Stimulated activated CD4-positive, alpha-beta T cell treated with anti-CD3 and anti-CD28 coated beads, TNF-alpha, amount 100 ng/mL, for 1 hour (primary cell): ENCODE measurements around the gene DNAJC27.

Source experiments
- DNase-seq, 3 donors: peaks; one replicate each; pipeline ENCODE4 v3.0.0-alpha.2; 2020; ENCODE audit warnings: low read depth in 3 of 3, low spot score in 1 of 3

DNAJC27 gene

DNA sequence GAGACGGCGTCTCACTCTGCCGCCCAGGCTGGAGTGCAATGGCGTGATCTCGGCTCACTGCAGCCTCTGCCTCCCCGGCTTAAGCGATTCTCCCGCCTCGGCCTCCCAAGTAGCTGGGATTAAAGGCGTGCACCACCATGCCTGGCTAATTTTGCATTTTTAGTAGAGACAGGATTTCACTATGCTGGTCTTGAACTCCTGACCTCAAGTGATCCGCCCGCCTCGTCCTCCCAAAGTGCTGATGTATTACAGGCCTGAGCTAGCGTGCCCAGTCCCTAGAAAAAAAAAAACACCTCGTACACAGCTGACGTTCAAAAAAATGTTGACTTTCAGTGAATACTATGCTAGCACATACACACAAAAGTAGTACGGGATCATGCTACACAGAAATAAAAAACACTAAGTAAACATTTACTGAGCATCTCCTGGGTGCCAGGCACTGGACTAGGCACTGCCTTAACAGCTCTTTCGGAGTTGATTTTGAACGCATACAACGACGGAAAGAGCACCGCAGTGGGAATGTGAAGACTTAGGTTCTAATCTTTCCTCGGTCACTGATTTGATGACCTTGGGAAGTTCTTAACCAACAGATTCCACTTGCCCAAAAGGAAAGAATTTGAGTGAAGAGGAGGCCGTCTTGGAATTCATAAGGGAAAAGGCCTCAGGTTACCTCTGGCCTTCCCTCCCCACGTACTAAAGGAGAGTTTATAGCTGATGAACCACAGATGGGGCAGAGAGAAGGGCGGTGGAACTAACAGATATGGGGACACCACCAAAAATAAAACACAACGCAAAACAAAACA lies 1.1 kb downstream of the DNAJC27 start:
- no peak for DNase-seq

DNA sequence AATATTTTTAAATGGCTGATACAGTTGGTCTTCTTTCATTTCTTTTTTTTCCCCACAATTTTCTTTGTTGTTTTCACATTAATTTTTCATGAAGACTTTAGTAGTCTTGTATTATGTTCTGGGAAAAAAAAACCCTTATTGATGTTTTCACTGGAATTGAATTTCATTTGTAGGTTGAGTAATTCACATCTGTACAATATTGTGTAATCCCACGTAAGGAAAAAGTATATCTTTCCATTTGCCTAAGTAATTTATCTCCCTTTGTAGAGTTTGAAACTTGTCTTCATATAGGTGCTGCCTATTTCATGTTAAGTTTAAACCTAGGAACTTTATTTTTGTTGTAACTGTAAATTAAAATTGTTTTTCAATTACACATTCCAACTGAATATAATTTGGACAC lies 2.0 kb downstream of the DNAJC27 start:
- no peak for DNase-seq

DNA sequence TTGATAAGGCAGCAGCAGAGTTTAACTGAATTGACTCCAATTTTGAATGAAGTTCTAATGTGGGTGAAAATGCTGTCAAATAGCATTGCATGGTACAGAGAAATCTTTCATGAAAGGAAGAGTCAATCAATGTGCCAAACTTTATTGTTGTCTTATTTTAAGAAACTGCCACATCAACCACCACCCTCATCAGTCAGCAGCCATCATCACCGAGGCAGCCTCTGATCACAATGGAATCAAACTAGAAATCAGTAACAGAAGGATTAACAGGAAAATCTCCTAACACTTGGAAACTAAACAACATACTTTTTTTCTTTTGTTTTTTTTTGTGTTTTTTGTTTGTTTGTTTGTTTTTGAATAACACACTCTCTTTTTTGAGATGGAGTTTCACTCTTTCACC lies 9.9 kb downstream of the DNAJC27 start:
- no peak for DNase-seq

DNA sequence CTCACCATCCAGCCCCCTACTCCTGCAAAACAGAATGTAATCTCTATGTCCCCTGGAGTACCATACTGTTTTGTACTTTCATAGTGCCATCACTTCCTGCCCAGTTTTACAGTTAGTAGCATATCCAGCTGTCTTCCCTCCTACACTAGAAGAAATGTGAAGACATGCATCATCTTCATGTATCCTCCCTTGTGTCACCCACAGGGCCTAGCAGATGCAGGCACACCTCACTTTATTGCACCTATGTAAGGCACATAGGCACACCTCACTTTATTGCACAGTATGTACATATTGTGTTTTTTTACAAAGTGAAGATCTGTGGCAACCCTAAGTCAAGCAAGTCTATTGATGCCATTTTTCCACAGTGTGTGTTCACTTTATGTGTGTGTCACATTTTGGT lies 12.0 kb downstream of the DNAJC27 start:
- DNase-seq = no peak

DNA sequence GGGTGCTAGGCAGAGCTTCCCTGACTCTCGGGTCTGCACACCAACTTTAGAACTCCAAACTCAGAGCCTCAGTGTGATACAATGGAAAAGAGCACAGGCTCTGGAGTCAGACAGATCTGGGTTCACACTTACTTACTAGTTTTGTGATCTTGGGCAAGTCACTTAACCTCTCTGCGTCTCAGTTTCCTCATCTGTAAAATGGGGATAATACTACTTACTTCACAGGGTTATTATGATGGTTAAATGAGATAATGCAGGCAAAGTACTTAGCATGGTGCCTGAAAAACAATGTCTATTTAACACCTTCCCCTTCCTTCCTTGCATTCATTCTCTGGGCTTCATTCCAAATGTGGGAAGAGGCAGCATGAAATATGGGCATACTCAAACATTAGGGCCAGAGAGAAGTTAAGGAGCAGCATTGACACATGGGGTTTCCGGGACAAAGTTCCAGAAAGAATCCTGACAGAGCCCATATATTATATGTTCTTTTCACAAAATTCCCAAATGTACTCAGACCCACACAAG lies 13.3 kb downstream of the DNAJC27 start:
- no peak for DNase-seq

DNA sequence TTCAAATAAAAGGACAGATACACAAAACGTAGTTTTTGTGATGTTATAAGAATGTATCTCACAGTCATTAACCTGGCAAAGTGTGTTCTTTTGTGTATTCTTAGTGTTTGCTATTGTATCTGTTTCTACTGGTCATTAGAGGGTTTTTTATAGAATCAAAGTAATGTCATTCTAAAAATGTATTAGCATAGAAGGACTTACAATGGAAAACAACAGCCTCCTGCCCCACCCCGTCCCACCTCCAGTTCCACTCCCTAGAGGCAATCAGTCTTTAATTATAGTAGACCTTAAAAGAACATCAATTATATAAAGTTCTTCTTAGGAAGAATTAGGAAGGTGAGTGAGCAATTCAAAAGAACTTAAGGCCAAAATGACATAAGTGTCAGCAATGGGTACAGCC lies 13.8 kb downstream of the DNAJC27 start:
- no peak for DNase-seq

DNA sequence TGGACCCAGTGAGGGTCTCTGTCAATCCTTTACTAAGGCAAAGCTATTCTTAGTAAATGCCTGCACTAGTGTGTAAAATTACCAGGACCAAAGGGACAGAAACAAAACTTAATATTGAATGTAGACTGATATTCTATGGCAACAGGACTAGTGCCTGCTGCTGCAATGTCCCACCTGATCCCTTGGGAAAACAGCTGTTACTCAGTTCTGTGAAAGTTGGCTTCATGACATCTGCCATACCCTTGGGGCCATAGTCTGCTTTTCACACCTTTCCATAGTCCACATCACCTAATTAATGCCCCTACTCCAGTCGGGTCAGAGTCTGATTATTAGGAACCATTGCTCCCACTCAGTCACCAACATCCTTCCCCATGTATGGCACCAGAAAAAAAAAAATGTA lies 14.5 kb downstream of the DNAJC27 start:
- no peak for DNase-seq

DNA sequence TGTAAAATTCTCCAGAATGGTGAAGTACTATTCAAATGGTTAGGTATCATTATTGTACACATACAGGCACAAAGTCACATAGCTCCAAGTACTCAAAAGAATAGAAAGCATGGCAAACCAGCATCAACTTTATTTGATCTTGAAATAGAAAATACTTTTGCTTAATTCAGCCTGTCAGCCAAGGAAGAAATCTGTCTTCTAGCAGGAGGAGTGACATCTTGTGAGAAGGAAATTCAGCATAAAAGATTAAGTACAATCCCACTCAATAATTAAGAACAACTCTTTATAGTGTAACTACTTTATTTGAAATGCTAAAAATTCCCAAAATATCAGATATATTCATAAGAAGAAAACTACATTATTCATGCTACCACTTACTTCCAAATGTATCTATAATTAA lies 15.8 kb downstream of the DNAJC27 start:
- DNase-seq = no peak

DNA sequence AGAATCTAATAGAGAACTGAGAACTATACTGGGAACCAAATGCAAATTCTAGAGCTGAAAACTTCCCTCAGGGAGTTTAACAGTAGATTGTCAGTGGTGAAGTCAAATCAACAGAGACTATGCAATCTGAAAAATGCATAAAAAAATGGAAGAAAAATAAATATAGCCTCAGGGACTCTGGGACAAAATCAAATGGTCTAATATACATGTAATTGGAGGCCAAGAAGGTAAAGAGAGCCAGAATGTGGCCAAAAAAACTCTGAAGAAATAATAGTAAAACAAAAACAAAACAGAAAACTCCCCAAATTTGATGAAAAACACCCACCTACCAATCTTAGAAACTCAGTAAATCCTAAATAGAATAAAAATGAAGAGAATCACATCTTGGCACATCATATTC lies 16.5 kb downstream of the DNAJC27 start:
- DNase-seq = no peak

DNA sequence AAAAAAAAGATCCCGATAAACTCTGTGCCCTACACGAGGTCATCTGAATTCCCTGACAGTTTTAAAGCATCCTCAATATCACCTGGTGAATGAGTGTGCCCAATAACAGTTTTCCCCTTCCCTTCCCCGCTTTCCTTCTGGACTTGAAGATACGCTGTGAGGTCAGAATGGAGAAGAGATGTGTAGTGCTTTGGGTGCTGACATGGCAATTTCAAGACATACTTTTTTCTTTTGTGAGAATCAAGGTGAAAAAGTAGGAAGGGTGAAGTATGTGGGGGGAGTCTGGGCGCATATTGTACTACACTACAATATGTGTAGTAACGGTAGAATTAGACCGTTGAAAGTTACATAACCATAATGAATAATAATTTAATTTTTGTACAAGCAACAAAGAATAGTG lies 21.7 kb downstream of the DNAJC27 start:
- DNase-seq = no peak

DNA sequence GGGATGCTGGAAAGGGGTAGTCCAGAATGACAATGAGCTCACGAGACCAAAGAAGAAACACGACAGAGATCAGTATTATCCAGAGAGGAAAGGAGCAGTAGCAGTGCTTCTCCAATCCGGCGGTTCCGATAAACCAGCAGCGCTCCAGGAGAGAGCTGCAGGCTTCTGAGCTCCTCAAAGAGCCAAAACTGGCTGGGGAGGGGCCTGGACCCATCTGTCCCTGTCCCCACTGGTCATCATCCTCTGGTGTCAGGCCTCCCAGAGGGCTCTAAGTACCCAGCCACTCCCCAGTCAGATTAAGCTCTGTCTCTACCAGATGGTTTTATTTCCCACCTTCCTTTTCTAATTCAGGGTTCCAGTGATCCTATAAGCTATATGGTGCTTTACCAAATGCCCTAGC lies 23.2 kb downstream of the DNAJC27 start:
- DNase-seq = no peak

DNA sequence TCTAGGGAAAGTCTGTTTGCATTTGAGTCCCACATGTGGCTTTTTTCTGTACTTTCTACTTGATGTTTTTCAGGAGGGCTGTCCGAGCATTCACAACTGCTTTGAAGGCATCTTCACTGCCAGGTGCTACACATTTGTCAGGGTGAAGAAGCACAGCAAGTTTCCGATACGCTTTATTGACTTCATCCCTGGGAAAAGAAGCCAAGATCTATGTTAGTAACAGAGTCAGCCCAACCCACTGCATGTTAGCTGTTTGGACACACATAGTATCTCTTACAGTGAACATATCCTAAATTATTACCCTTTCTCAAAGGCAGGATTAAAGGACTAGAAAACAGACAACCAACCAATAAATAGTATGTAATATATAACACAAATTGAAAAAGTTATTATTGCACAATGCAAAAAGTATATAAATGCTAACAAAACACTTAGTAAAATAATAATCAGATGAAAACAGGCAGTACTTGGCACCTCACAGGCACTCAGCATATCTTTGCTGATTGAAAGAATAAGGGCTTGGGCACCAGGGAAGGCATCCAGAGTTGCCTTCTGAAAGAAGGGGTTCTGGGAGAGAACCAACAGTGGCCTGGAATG lies 24.1 kb downstream of the DNAJC27 start:
- DNase-seq = no peak

DNA sequence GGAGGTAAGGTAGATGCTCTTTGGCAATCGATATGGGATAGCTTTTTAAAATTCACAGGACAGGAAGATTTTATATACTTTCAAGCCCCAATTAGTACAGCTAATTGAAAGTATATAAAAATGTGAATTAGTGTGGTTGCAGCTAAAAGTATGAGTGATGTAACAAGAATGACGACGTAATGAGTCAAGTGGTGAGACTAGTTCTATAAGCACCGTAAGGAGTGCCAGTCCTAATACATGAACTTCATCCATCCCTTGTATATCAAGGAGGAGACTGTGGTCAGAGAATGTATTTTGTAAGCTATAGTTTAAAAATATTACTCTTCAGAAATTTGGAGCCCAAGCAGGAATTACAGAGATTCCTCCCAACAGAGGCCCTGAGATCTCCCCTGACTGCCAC lies 25.8 kb downstream of the DNAJC27 start:
- no peak for DNase-seq

DNA sequence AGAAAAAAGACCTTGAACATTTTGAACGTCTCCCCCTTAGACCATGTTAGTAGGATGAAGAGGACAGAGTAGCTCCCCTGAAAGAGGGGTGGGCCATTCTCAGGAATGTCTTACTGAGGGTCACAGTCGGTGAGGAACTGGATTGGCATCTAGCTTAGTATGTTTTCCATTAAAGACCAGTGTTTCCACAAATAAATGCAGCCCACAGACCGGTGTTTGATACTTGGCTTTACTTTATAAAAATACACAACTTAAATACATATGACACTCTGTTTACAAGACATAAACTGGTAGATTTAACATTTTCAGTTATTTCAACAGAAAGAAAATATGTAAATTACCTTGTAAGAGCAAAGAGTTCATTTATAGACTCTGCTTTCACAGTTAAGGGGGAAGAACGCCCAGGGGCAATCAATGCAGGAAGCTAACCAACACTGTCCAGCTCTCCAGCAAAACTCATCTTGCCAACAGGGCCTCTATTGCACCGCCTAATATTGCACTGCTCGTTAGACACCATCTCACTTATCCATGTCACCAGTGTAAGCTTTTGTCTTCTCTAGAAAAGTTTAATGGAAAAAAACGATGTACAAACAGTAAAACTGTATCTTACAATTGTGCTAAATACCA lies 28.2 kb downstream of the DNAJC27 start:
- DNase-seq = no peak

DNA sequence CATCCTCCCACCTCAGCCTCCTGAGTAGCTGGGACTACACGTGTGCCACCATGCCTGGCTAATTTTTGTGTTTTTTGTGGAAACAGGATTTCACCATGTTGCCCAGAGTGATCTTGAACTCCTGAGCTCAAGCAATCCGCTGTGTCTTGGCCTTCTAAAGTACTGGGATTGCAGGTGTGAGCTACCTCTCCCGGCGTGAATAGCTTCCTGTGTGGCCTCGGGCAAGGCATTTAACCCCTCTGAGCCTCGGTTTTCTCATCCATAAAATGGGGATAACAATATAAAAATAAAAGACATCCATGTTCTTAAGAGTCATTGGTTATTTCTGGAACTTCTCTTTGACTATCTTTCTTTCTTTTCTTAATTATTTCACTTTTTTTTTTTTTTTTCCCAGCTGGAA lies 32.4 kb downstream of the DNAJC27 start:
- DNase-seq = no peak

DNA sequence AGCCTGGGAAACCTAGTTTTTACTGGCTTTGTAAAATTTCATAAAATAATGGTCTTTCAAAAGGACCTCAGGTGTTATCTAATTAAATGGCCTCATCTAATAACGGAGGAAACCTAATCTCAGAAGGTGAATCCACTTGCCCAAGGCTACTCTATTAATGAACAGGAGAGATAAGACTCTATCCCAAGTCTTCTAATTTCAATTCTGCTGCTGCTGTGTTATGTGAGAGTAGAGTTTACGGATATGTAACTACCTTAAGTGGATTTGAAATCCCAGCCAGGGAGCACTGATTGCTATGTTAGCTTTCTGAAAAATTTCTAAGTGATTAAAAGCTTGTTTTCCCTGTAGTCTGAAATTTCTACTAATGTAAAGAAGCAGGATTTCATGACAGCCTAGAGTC lies 34.5 kb downstream of the DNAJC27 start:
- no peak for DNase-seq

DNA sequence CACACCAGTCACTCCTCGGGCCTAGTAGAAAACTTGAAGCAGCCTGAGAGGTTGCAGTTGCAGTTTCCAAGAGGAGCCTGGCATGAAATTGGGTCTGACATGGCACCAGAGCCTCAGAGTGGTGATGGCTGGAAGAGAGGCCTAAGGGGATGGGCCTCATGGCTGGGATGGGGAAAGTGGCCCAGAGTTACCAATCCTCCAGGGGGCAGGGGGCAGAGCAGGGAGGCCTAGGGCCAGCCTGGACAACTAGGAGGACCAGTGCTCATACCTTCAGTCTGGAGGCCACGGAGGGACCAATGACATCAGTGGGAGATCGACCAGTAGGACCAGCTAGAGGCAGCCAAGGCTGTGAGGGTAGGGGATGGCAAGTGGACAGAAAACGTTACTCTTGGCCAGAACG lies 36.6 kb downstream of the DNAJC27 start:
- DNase-seq = no peak

DNA sequence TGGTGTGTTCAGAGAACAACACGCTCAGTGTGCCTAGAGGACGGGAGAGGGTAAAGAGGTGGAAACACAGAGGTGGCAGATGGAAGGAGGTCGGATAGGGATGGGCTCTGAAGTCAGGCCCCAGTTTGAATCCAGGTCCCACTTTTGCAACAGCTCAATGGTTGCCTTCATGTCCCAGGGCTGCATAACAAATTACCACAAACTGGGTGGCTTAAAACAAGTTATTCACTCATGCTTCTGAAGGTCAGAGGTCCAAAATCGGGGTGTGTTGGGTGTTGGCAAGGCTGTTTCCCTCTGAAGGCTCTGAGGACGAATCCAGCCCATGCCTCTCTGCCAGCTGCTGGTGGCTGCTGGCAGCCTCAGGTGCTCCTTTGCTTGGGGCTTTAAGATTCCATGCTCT lies 39.0 kb downstream of the DNAJC27 start:
- DNase-seq = no peak

DNA sequence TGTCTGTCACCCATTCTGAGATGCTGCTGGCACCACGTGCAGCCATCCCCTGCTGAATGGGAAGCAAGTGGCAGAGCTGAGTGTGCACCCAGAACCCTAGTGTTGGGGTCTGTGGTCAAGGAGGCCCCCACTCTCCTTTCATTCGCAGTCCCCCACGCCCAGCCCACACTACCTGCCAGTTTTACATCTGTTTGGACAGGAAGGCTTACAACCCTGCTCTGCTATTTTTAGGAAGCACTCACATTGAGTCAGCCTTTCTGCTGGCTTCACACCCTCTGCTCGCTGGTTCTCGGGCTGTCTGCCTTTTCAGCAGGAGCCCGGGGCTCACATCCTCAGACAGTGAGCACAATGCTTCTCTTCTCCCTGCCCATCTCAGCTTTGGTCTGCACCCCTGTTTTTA lies 41.0 kb downstream of the DNAJC27 start:
- DNase-seq = no peak

DNA sequence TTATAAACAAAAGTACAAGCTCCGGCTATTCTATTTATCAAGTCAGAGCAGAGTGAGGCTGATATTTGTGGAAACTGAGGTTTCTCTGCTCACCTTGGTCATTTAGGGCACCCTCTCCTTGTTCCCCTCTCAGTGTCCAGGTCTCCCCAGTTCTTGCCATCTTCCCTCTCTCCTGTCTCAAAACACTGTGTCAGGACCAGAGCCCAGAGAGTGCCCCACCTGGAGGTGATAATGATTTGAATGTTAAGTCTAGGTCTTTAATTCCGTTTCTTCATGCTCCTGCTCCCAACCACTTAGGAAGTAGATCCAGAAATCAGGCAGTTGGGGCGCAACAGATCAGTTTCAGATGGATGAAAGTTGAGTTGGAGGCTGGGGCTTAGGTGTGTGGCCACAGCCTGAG lies 42.5 kb downstream of the DNAJC27 start:
- no peak for DNase-seq

DNA sequence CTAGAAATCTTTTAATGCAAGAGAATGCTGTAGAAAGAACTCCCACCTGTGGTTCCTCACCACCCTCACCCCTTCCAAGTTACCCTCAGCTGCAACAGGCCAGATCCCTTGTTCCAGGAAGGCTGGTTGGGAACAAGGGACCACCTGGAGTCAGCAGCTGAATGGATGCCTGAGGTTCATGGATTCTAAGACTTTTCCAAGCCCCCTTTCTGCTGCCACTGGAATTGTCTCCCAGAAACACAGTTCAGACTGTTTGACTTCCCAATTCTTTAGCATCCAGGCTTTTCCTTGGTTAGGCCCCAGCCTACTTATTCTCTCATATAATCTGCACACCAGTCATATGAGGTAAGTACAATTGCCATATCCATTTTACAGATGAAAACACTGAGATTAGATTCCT lies 43.7 kb downstream of the DNAJC27 start:
- no peak for DNase-seq

DNA sequence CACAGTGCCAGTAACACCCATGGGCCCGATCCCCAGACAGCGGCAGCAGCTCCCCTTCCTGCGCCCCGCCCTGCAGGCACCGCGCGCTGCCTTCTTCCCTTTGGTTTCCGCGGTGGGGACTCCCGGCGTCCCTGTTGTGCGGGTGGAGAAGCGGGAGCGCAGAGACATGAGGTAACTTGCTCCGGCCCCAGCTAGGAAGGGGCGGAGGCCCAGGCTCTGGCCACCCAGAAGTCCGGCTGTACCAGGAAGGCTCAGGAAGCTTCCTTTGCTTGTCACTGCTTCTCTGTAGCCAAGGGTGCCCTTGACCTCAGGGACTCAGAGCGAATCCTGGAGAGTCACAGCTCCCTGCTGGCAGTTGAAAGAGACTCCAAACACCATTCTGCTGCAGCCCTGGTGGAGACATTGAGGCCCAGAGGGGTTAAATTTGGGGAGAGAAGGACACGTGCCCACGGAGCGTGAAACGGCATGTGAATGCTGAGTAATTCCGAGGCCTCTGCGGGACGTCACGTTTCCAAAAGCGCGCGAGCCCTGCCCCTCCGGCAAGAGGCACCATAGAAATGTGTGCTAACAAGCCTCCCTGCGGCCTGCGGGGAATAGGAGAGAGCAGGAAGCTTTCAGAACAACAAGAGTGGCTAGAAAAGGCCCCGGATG lies 45.0 kb downstream of the DNAJC27 start:
- no peak for DNase-seq
